IMR-90 (cell line): ENCODE results near the gene MDM4. TPM values are rescaled to one million over a fixed set of nuclear protein-coding genes. Genes with fewer than 3 reads are reported as not detected.

Experiments used
- ATAC-seq: fragments of 200-7000 bp; cut with Tn5 transposase; 2 replicates; pipeline ENCODE4 v1.9.1; 2020; ENCODE audit warnings: low read depth, mild to moderate bottlenecking, moderate library complexity
- BruUV-seq: library from RNA; stranded (reverse); fragments of 400-500 nt; replicated peaks from 2 replicates; lab custom pipeline; 2021; lab: Mats Ljungman, UMichigan
- CTCF ChIA-PET: fragments of 300-600 bp; formaldehyde crosslinking; extraction: SDS; loops from one replicate; lab custom pipeline; 2021; ENCODE audit warnings: antibody characterized with exemption; lab: Yijun Ruan, JAX
- POLR2A ChIA-PET: fragments of 300-600 bp; sonication (Branson Sonifier 250); formaldehyde crosslinking; loops from one replicate; lab custom pipeline; 2022; ENCODE audit warnings: antibody characterized with exemption; ENCODE audit not compliant: unreplicated experiment; lab: Charles Lee
- DNase-seq: peaks from one replicate; pipeline ENCODE4 v3.0.0; 2013
- H2AFZ ChIP-seq: replicated peaks from 2 replicates; pipeline ENCODE3; 2013; ENCODE audit warnings: low read length, mild to moderate bottlenecking; ENCODE audit not compliant: poor library complexity
- H2AK5ac ChIP-seq: 2 replicates; pipeline ENCODE4 v1.6.1; 2013; ENCODE audit warnings: low read depth, low read length, inconsistent platforms
- H2AK9ac ChIP-seq: replicated peaks from 2 replicates; pipeline ENCODE3; 2013; ENCODE audit warnings: mild to moderate bottlenecking, low read depth, low read length, moderate library complexity; ENCODE audit not compliant: poor library complexity
- H2BK120ac ChIP-seq: 2 replicates; pipeline ENCODE4 v1.6.1; 2013; ENCODE audit warnings: low read depth, low read length, inconsistent platforms
- H2BK15ac ChIP-seq: 3 replicates; pipeline ENCODE4 v1.6.1; 2013; ENCODE audit warnings: low read depth, low read length, inconsistent platforms
- H2BK20ac ChIP-seq: 2 replicates; pipeline ENCODE4 v1.6.1; 2013; ENCODE audit warnings: low read depth, mild to moderate bottlenecking, inconsistent platforms, low read length, moderate library complexity
- H2BK5ac ChIP-seq: 2 replicates; pipeline ENCODE4 v1.6.1; 2013; ENCODE audit warnings: mild to moderate bottlenecking, low read depth, low read length, inconsistent platforms; ENCODE audit not compliant: poor library complexity, severe bottlenecking
- H3K14ac ChIP-seq: replicated peaks from 2 replicates; pipeline ENCODE4 v1.6.1; 2013; ENCODE audit warnings: low read depth, low read length, inconsistent platforms
- H3K18ac ChIP-seq: 2 replicates; pipeline ENCODE4 v1.6.1; 2013; ENCODE audit warnings: low read depth, low read length, control low read depth
- H3K23ac ChIP-seq: 2 replicates; pipeline ENCODE4 v1.6.1; 2013; ENCODE audit warnings: low read depth, low read length, inconsistent platforms
- H3K27ac ChIP-seq: 2 replicates; pipeline ENCODE4 v1.5.1; 2013; ENCODE audit warnings: mild to moderate bottlenecking, control low read depth, low read length; ENCODE audit not compliant: insufficient read depth
- H3K27me3 ChIP-seq: 2 replicates; pipeline ENCODE4 v1.6.1; 2013; ENCODE audit warnings: low read length; ENCODE audit not compliant: control insufficient read depth, insufficient read depth
- H3K36me3 ChIP-seq: 2 replicates; pipeline ENCODE4 v1.6.1; 2013; ENCODE audit warnings: low read length, mixed read lengths; ENCODE audit not compliant: control insufficient read depth, insufficient read depth
- H3K4ac ChIP-seq: 2 replicates; pipeline ENCODE4 v1.6.1; 2013; ENCODE audit warnings: low read depth, low read length, inconsistent platforms
- H3K4me1 ChIP-seq: 2 replicates; pipeline ENCODE4 v1.6.1; 2013; ENCODE audit warnings: low read length, mixed read lengths; ENCODE audit not compliant: control insufficient read depth, insufficient read depth
- H3K4me2 ChIP-seq: 2 replicates; pipeline ENCODE4 v1.6.1; 2013; ENCODE audit warnings: low read depth, mild to moderate bottlenecking, control low read depth, low read length, moderate library complexity
- H3K4me3 ChIP-seq: 2 replicates; pipeline ENCODE4 v1.5.1; 2013; ENCODE audit warnings: low read depth, mild to moderate bottlenecking, control low read depth, low read length, moderate library complexity; ENCODE audit not compliant: insufficient read depth
- H3K56ac ChIP-seq: 2 replicates; pipeline ENCODE4 v1.6.1; 2013; ENCODE audit warnings: low read length, inconsistent platforms; ENCODE audit not compliant: insufficient read depth; ENCODE audit errors: extremely low read depth
- H3K79me1 ChIP-seq, 2 experiments: 2 replicates each; pipeline ENCODE4 v1.6.1; 2013; ENCODE audit warnings: low read length in 2 of 2, inconsistent platforms in 1 of 2, low read depth in 1 of 2
- H3K9ac ChIP-seq: 2 replicates; pipeline ENCODE4 v1.6.1; 2013; ENCODE audit warnings: low read depth, low read length, control low read depth
- H3K9me1 ChIP-seq: 2 replicates; pipeline ENCODE4 v1.6.1; 2013; ENCODE audit warnings: low read length, inconsistent platforms; ENCODE audit not compliant: insufficient read depth
- H3K9me3 ChIP-seq: 2 replicates; pipeline ENCODE4 v1.6.1; 2013; ENCODE audit warnings: low read length; ENCODE audit not compliant: control insufficient read depth, insufficient read depth
- H4K20me1 ChIP-seq: 2 replicates; pipeline ENCODE4 v1.6.1; 2013; ENCODE audit warnings: low read length, inconsistent platforms; ENCODE audit not compliant: insufficient read depth
- H4K5ac ChIP-seq: 2 replicates; pipeline ENCODE4 v1.6.1; 2013; ENCODE audit warnings: mild to moderate bottlenecking, low read depth, low read length, control low read depth
- H4K8ac ChIP-seq, 2 experiments: 2 replicates each; pipeline ENCODE4 v1.6.1; 2013; ENCODE audit warnings: low read depth in 2 of 2, low read length in 2 of 2, control low read depth in 1 of 2, inconsistent platforms in 1 of 2
- H4K91ac ChIP-seq: 2 replicates; pipeline ENCODE4 v1.6.1; 2013; ENCODE audit warnings: low read depth, low read length, inconsistent platforms; ENCODE audit not compliant: insufficient read depth
- CHD1 ChIP-seq: IDR thresholded peaks from 2 replicates; pipeline ENCODE4 v1.6.1; 2012; ENCODE audit warnings: low read depth, low read length, improper control_type of control experiment
- MAFK ChIP-seq: IDR thresholded peaks from 2 replicates; pipeline ENCODE4 v1.6.1; 2012; ENCODE audit warnings: low read depth, low read length, improper control_type of control experiment
- MAZ ChIP-seq: IDR thresholded peaks from 2 replicates; pipeline ENCODE4 v1.6.1; 2012; ENCODE audit warnings: low read depth, mild to moderate bottlenecking, low read length, improper control_type of control experiment, moderate library complexity, borderline replicate concordance
- MXI1 ChIP-seq: IDR thresholded peaks from 2 replicates; pipeline ENCODE4 v1.6.1; 2012; ENCODE audit warnings: low read depth, mild to moderate bottlenecking, low read length, moderate library complexity, borderline replicate concordance
- RAD21 ChIP-seq: IDR thresholded peaks from 2 replicates; pipeline ENCODE4 v1.6.1; 2012; ENCODE audit warnings: low read length, improper control_type of control experiment
- RCOR1 ChIP-seq: IDR thresholded peaks from 2 replicates; pipeline ENCODE4 v1.6.1; 2012; ENCODE audit warnings: mild to moderate bottlenecking, low read length, improper control_type of control experiment; ENCODE audit not compliant: insufficient replicate concordance
- WGBS, 2 experiments: methylation state at CpG; one replicate each; pipeline versions ENCODE4 v1.1.5 to v1.1.7; 2013; ENCODE audit warnings: missing lambda C conversion rate in 2 of 2; ENCODE audit not compliant: insufficient read length in 1 of 2; ENCODE audit errors: extremely low coverage in 2 of 2; 5-methylcytosine and 5-hydroxymethylcytosine counted together
- dilution Hi-C: fragments of 300-500 bp; cut with HindIII; formaldehyde crosslinking; loops from one replicate; pipeline ENCODE4 v1.14.3; 2018; ENCODE audit warnings: low sequenced_read_pairs; ENCODE audit not compliant: unreplicated experiment
- in situ Hi-C: fragments of 300-500 bp; cut with MboI; formaldehyde crosslinking; loops from 3 replicates; pipeline ENCODE4 v1.14.3; 2019; ENCODE audit warnings: low sequenced_read_pairs, inconsistent platforms, mixed read lengths
- intact Hi-C: fragments of 100-400 bp; cut with micrococcal nuclease; formaldehyde crosslinking; loops from 2 replicates; pipeline ENCODE4 v1.10.0; 2022
- polyA plus RNA-seq, 3 experiments: library from polyadenylated mRNA; depleted of rRNA; stranded (reverse); fragments of >200 nt; gene quantifications; 2 replicates each; pipeline ENCODE4 v1.2.3, GENCODE V29; 2012; ENCODE audit warnings: low replicate concordance in 1 of 3
- total RNA-seq: library from RNA; depleted of rRNA; stranded (reverse); fragments of >200 nt; gene quantifications from 2 replicates; pipeline ENCODE4 v1.2.3, GENCODE V29; 2012
- TF ChIP-seq, protein P1 (sequence below): conservative IDR thresholded peaks from 2 replicates; pipeline ENCODE4 v1.5.1; 2012; ENCODE audit warnings: mild to moderate bottlenecking, low read depth, low read length, improper control_type of control experiment
- TF ChIP-seq, protein P2 (sequence below): fragments of 150-350 bp; IDR thresholded peaks from 2 replicates; pipeline ENCODE4 v1.6.1; 2016; ENCODE audit warnings: low read depth, mild to moderate bottlenecking, low read length, moderate library complexity, borderline replicate concordance

MDM4 gene
- total and polyA plus RNA-seq, 2 of the 4 experiments (the other 2 are of a cell fraction), result 7.4 to 20.1 TPM

DNA sequence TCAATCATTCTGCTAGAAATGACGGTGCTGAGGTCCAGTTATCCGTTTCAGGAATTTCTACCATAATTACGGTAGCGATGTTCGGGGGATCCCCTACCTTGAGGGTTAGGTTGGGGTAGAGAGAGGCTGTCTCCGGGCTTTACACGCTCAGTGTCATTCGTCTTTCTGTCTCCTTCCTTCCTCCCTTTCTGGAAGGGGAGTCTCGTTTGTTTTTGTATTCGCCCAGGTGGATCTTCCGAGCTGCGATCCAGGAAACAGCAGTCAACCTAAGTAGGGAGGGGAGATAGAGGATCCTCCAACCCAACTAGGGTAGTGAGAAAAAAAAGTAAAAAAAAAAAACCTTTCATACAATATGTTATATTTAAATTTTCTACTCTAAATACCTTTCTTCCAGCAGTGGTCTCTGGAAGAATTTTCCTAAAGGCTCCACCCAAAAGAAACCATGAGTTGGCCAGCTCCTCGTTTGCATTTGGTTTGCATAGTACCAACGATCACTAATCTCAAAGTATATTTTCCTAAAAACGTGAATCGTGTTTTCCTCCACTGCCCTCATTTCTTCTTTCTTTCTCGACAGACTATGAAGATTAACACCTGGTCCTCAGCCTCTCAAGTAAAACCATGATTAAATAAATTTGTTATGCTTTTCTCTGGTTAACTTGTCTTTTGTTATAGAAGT, 21.0 kb upstream of the MDM4 start:
- in situ Hi-C loops, result no loop called here
- H3K56ac ChIP-seq, result no peak overlapping the region
- peak overlapping the region; percentile 85 for H3K14ac ChIP-seq
- H3K4me3 ChIP-seq, result peak overlapping the region; percentile 72
- no peak overlapping the region for H4K5ac ChIP-seq
- peaks cover 24% of the 10 kb centered on the region; the same call in 1 of the 2 replicates for H3K27me3 ChIP-seq
- intact Hi-C loops, result no loop called here
- no peaks in the 10 kb centered on the region for H3K36me3 ChIP-seq
- H2BK120ac ChIP-seq, result no peak overlapping the region
- no peak overlapping the region for H3K4ac ChIP-seq
- peaks cover 0 to 3% of the 10 kb centered on the region in 2 experiments; a peak in 2 of 4 replicates for H3K79me1 ChIP-seq
- no CpG with 5 or more reads among the region's 17 CpGs for WGBS, 2 experiments
- ChIA-PET CTCF (interaction anchor here (0.6 to 3.8 kb wide), 4 partner anchors 8 to 890 kb away, joined by 4 to 22 read pairs (median 14); no protein-coding TSS in a partner anchor), POLR2A (no interaction called here)
- H3K4me2 ChIP-seq, result peak overlapping the region; percentile 91
- no peak overlapping the region for H2BK5ac ChIP-seq
- H4K20me1 ChIP-seq, result no peaks in the 10 kb centered on the region; the same call in 1 of the 2 replicates
- no peak overlapping the region for H3K18ac ChIP-seq
- peak overlapping the region; percentile 95 for H2AFZ ChIP-seq
- peaks cover 5% of the 10 kb centered on the region for H3K9me3 ChIP-seq
- peak overlapping the region; percentile 57; the same call in 1 of the 2 replicates for H2BK20ac ChIP-seq
- H3K9me1 ChIP-seq, result no peaks in the 10 kb centered on the region; the same call in 1 of the 2 replicates
- dilution Hi-C loops, result no loop called here
- no peak for ATAC-seq
- H4K91ac ChIP-seq, result no peak overlapping the region
- 0 out of 2 replicates have a peak overlapping the region, but pooled peaks have one; percentile 16 for H3K27ac ChIP-seq
- no TSS peak for BruUV-seq
- TF ChIP-seq CHD1, result no peak
- TF ChIP-seq, protein P1, sequence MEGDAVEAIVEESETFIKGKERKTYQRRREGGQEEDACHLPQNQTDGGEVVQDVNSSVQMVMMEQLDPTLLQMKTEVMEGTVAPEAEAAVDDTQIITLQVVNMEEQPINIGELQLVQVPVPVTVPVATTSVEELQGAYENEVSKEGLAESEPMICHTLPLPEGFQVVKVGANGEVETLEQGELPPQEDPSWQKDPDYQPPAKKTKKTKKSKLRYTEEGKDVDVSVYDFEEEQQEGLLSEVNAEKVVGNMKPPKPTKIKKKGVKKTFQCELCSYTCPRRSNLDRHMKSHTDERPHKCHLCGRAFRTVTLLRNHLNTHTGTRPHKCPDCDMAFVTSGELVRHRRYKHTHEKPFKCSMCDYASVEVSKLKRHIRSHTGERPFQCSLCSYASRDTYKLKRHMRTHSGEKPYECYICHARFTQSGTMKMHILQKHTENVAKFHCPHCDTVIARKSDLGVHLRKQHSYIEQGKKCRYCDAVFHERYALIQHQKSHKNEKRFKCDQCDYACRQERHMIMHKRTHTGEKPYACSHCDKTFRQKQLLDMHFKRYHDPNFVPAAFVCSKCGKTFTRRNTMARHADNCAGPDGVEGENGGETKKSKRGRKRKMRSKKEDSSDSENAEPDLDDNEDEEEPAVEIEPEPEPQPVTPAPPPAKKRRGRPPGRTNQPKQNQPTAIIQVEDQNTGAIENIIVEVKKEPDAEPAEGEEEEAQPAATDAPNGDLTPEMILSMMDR, result no peak
- TF ChIP-seq RCOR1, result no peak
- no peak for TF ChIP-seq RAD21
- TF ChIP-seq, protein P2, sequence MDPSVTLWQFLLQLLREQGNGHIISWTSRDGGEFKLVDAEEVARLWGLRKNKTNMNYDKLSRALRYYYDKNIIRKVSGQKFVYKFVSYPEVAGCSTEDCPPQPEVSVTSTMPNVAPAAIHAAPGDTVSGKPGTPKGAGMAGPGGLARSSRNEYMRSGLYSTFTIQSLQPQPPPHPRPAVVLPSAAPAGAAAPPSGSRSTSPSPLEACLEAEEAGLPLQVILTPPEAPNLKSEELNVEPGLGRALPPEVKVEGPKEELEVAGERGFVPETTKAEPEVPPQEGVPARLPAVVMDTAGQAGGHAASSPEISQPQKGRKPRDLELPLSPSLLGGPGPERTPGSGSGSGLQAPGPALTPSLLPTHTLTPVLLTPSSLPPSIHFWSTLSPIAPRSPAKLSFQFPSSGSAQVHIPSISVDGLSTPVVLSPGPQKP, result no peak
- TF ChIP-seq MAFK, result no peak
- no peak for TF ChIP-seq MAZ
- TF ChIP-seq MXI1, result no peak
- peaks cover 3% of the 10 kb centered on the region; the same call in 1 of the 2 replicates for H3K4me1 ChIP-seq
- H4K8ac ChIP-seq, result no peak overlapping the region; a peak in 1 of 4 replicates
- DNase-seq, result no peak
- H2BK15ac ChIP-seq, result 0 out of 3 replicates have a peak overlapping the region, but pooled peaks have one; percentile 15
- peak overlapping the region; percentile 61 for H3K9ac ChIP-seq
- H2AK9ac ChIP-seq, result peak overlapping the region; percentile 89
- H3K23ac ChIP-seq, result peak overlapping the region; percentile 73; the same call in 1 of the 2 replicates
- no peak overlapping the region for H2AK5ac ChIP-seq
